Left forelimb (tissue), 1 donor: ENCODE data around the gene SIN3A.
"Not testable (repeated sequence)": the region's sequence is repeated elsewhere in the genome, so short reads cannot be mapped to it uniquely, and the experiment has no call there.

Experiments
- DNase-seq: peaks from one replicate; pipeline ENCODE4 v3.0.0-alpha.2; 2018; ENCODE audit warnings: low spot score

The SIN3A gene

GRCh38 chr15:75356006-75356405 lies 95.5 kb downstream of the SIN3A start:
- no peak for DNase-seq

GRCh38 chr15:75355369-75355768 lies 96.1 kb downstream of the SIN3A start:
- no peak for DNase-seq

GRCh38 chr15:75354454-75354853 lies 97.0 kb downstream of the SIN3A start:
- no peak for DNase-seq

- no peak for DNase-seq
Measured at GRCh38 chr15:75353604-75354003, 97.9 kb downstream of the SIN3A start.

GRCh38 chr15:75352186-75353080 lies 99.1 kb downstream of the SIN3A start:
- DNase-seq = no peak

GRCh38 chr15:75350601-75351361 lies 100.7 kb downstream of the SIN3A start:
- DNase-seq = no peak

- no peak for DNase-seq
Measured at GRCh38 chr15:75349851-75350588, 101.5 kb downstream of the SIN3A start.

GRCh38 chr15:75349351-75349669 lies 102.2 kb downstream of the SIN3A start:
- DNase-seq = not testable (repeated sequence)

- DNase-seq = no peak
Measured at GRCh38 chr15:75348562-75349350, 102.7 kb downstream of the SIN3A start.

- no peak for DNase-seq
Measured at GRCh38 chr15:75348034-75348561, 103.4 kb downstream of the SIN3A start.

GRCh38 chr15:75347222-75348033 lies 104.1 kb downstream of the SIN3A start:
- DNase-seq = no peak

- no peak for DNase-seq
Measured at GRCh38 chr15:75346796-75347221, 104.7 kb downstream of the SIN3A start, which contains the start of gene NEIL1. NEIL1 (plus strand) TSS chr15:75347039; CDS start chr15:75348906, 1,867 bp downstream.

- not testable (repeated sequence) for DNase-seq
Measured at GRCh38 chr15:75343953-75344352, 107.5 kb downstream of the SIN3A start.

GRCh38 chr15:75342221-75342620 lies 109.3 kb downstream of the SIN3A start:
- no peak for DNase-seq

- DNase-seq = no peak
Measured at GRCh38 chr15:75339531-75340240, 111.8 kb downstream of the SIN3A start.

- no peak for DNase-seq
Measured at GRCh38 chr15:75338661-75339240, 112.7 kb downstream of the SIN3A start.

GRCh38 chr15:75335705-75336355 lies 115.7 kb downstream of the SIN3A start, which contains the start of gene COMMD4:
COMMD4 (plus strand) TSS chr15:75336063; CDS start chr15:75336090, 27 bp downstream.
- peak; percentile 95 for DNase-seq

- no peak for DNase-seq
Measured at GRCh38 chr15:75335313-75335704, 116.2 kb downstream of the SIN3A start.
